GM18507 (cell line): Measurements from ENCODE around the gene IL23A.
A peak's percentile ranks its signal among the peaks of the same experiment; 100 is the strongest.

Source experiments
- DNase-seq: peaks from one replicate; pipeline ENCODE4 v3.0.0; 2011; ENCODE audit warnings: low read depth; ENCODE audit not compliant: insufficient read length; ENCODE audit errors: extremely low spot score
- FAIRE-seq: peaks from 2 replicates; lab custom pipeline; 2011; peaks lifted over from hg19 to GRCh38; lab: Jason Lieb, UNC

IL23A gene, protein sequence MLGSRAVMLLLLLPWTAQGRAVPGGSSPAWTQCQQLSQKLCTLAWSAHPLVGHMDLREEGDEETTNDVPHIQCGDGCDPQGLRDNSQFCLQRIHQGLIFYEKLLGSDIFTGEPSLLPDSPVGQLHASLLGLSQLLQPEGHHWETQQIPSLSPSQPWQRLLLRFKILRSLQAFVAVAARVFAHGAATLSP

GRCh38 chr12:56338308-56339157 is at the start of gene IL23A:
TSS of gene IL23A (plus strand) at chr12:56338884. CDS start at chr12:56339045, 161 bp downstream.
- DNase-seq = no peak
- FAIRE-seq = peak; percentile 51

DNA sequence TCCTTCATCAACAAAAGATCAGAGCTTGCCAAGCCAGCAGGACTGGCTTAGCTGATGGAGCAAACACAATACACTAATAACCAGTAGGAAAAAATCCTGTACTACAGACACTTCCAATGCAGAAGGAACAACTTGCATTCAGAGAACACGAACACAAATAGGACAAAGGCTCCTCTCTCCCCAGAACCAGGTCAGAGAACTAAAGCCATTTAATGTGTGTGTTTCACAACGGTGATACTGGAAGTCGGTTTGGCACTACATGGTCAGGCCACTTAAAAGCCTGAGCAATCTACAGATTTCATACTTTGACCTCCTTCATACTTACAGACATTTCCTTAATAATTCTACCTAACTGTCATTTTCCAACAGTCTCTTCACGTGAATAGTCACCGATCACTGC is 44.9 kb upstream of the IL23A start:
- FAIRE-seq (no peak), DNase-seq (no peak)

DNA sequence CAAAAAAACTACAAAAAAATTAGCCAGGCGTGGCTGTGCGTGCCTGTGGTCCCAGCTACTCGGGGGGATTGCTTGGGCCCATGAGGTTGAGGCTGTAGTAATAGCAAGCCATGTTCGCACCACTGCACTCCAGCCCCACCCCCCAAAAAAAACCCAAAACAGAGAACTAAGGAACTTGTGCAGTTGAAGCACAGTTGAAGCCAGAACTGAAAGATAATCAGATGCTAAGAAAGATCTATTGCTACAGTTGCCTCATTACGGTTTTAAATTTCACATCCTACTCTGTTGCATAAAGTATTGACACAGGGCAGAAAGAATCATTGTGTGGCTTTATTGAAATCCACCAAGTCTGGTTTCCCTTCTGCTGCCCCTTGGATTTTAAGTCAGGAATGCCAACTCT is 42.4 kb upstream of the IL23A start:
- no peak for FAIRE-seq
- no peak for DNase-seq

- DNase-seq = no peak
- FAIRE-seq = no peak
These were observed 41.3 kb upstream of the IL23A start for GRCh38 chr12:56297400-56297799.

GRCh38 chr12:56298828-56299227 is 39.9 kb upstream of the IL23A start:
- DNase-seq = no peak
- FAIRE-seq = no peak

GRCh38 chr12:56299308-56299852 is 39.3 kb upstream of the IL23A start:
- peak; percentile 69 for FAIRE-seq
- DNase-seq = no peak

DNA sequence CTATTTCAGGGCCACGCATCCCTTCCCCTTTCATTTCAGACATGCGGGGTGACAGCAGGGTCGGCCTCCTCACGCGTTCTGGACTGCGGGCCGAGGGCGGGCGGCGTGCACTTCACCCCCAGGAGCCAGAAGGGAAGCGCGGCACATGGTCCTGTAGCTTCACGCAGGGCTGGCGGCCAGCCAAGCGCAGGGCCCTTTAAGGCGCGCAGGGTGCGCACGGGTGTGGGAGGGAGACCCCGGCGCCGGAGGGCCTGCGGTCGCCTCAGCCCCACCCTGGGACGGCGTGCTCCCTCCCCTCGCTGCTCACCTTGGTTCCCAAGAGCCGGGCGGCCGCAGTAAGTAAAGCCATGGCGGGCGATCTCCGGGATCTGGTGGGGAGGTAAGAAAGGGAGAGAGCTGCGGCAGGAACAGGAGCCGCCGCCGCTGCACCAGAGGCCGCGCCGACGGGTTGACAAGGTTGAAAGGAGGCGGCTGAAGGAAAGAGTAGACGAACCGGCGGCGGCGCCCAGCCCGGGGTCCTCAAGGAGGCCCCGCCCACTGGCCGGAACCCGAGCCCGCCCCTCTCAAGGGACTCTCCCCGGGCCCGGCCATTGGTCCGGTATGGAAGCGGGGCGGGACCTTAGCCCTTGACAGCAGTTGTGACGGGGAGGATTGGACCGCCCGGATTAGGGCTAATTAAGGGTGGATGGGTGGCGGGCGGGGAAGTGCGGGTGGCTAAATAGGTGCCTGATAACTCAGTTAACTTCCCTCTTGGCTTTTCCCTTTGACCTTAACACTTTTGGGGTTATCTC is 38.6 kb upstream of the IL23A start, which contains the start of gene CS:
CS (minus strand) TSS at position 478 of the 791 bp plus-strand sequence; CDS start at position 349, 129 bp downstream.
- peak; percentile 94 for FAIRE-seq
- DNase-seq = peak; percentile 95

GRCh38 chr12:56300644-56301464 is 37.8 kb upstream of the IL23A start:
- DNase-seq (no peak), FAIRE-seq (no peak)

GRCh38 chr12:56304276-56304675 is 34.4 kb upstream of the IL23A start:
- DNase-seq (no peak), FAIRE-seq (no peak)

DNA sequence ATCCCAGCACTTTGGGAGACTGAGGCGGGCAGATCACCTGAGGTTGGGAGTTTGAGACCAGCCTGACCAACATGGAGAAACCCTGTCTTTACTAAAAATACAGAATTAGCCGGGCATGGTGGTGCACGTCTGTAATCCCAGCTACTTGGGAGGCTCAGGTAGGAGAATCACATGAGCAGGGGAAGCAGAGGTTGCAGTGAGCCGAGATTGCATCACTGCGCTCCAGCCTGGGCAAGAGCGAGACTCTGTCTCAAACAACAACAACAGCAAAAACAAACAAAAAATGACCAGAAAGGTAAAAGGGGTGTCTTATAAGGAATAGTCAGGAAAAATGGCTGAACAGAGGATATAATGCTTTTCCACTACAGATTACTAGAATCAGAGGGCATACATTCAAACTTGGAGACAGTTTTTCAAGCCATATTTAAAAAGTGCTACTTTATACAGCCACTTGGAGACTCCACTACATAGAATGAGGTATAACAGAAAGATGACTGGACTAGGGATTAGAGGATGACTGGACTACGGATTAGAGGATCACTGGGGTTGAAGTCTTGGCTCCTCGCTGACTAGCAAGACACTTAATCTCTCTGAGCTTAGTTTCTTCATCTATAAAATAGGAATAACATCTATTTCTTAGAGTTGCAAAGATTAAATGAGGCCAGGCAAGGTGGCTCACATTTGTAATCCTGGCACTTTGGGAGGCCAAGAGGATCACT is 33.7 kb upstream of the IL23A start:
- FAIRE-seq (no peak), DNase-seq (no peak)

DNA sequence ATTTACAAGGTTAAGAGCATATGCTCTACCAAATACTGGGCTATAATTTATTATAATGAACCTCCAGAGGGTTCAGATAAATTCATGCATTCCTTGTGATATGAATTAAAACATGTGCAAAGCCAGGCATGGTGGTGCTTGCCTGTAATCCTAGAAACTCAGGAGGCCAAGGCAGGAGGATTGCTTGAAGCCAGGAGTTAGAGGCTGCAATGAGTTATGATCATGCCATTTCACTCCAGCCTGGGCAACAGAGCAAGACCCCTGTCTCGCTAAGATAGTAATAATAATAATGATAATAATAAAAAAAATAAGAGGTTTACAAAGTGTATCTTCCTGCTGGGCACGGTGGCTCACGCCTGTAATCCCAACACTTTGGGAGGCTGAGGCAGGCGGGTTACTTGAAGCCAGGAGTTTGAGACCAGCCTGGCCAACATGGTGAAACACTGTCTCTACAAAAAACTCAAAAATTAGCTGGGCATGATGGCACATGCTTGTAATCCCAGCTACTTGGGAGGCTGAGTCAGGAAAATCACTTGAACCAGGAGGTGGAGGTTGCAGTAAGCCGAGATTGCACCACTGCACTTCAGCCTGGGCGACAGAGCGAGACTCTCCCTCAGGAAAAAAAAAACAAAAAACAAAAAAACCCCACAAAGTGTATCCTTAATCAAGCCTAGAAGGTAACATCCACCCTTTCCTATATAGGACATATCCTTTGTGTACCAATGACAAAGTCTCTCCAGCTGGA is 31.3 kb upstream of the IL23A start:
- FAIRE-seq (no peak), DNase-seq (no peak)

GRCh38 chr12:56308714-56309113 is 30.0 kb upstream of the IL23A start:
- DNase-seq = no peak
- FAIRE-seq = no peak

GRCh38 chr12:56311003-56311402 is 27.7 kb upstream of the IL23A start:
- FAIRE-seq (no peak), DNase-seq (no peak)

DNA sequence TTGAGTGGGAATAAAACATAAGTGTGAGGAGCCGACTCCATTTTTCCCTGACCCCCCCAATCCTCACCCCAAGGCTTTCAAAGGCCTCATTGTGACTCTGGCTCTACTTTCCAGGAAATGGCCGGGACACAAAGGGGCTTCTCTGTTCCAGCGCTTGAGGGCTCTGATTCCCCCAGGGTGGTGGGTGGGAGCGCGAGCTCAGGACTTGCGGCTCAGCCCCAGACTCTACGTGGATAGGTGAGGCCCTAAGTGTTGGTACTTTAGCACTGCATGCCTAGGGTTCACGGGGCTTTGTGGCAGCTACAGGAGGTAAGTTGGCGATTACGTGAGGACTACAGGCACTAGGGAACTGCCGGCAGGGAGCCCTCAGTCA is 23.4 kb upstream of the IL23A start:
- FAIRE-seq (no peak), DNase-seq (no peak)

DNA sequence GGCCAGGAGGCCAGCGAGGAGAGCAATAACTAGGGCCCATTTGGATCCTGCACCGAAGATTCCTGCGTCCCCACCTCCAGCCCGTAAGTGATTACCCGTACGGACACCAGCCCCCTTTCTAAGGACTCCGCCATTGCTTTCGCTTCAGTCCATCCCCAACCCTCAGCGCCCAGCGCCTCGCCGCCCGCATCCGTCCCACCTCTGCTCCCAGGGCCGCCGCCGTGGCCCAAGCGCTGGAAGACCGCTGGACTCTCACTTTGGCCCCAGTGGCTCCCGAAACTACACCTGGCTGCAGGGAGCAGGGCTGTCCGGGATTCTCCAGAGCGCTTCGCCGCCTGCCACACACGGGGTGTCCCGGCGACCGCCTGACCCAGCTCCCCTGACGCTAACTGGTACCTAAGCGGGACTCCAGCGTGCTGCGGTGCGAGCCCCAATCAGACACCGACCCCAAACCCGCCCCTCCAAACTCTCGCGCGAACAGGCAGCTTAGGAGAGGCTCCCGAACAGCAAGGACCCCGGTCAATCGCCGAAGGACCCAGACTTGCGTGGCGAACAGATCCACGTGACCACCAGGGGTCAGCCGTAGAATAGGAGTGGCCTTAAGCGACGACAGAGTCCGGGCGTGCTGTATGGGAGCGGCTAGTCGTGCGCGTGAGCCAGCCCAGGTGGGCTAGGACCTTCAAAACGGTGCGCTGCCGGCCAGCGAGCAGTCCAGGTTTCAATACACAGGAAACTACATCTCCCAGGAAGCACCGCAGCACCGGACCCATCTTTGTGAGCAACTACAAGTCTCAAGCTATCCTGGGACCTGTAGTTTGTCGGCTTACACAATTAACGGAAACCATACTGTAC is 22.8 kb upstream of the IL23A start, which contains the start of gene CNPY2:
CNPY2 (minus strand) TSS at position 367 of the 852 bp plus-strand sequence. CDS start 771 bp downstream, outside the sequence.
- DNase-seq (peak; percentile 90), FAIRE-seq (peak; percentile 99)

DNA sequence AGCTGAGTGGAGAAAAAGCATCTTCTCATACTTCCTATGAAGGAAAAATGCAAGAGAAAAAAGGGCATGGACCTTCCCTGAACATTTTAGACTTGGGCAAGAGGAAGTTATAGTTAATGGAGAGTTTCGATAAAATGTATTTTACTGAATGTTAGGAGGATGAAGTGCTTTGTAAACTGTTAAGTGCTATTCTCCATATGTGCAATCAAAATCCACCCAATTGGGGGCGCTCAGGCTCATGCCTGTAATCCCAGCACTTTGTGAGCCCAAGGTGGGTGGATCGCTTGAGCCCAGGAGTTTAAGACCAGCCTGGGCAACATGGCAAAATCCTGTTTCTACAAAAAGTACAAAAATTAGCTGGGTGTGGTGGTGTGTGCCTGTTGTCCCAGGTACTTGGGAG is 21.0 kb upstream of the IL23A start:
- no peak for DNase-seq
- no peak for FAIRE-seq

DNA sequence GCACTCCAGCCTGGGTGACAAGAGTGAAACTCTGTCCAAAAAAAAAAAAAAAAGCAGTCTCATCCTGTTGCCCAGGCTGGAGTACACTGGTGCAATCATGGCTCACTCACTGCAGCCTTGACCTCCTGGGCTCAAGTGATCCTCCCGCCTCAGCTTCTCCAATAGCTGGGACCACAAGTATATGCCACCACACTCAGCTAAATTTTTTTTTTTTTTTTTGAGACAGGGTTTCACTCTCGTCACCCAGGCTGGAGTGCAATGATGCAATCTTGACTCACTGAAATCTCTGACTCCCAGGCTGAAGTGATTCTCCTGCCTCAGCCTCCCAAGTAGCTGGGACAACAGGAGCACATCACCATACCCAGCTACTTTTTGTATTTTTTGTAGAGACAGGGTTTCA is 17.7 kb upstream of the IL23A start:
- DNase-seq = no peak

More for the DNA sequence above, 17.7 kb upstream of the IL23A start:
- FAIRE-seq = no peak
